ENCODE measurements around the gene RGS17. TPM values are rescaled to one million over a fixed set of nuclear protein-coding genes. Genes with fewer than 3 reads are reported as not detected.

The RGS17 gene
- total and polyA plus RNA-seq, 4 donors: 8.9 to 40.8 (median 24.1) TPM

- Histone ChIP-seq H3K36me3 (ENCODE audit: control insufficient read depth, insufficient read depth, low read length) (no peaks in the 10 kb centered on the region), H3K4me3 (ENCODE audit: low read depth, low read length) (no peak overlapping the region), H3K27ac (ENCODE audit: low read depth, low read length) (no peak overlapping the region), H3K4me1 (ENCODE audit: control insufficient read depth, insufficient read depth, low read length) (no peaks in the 10 kb centered on the region), H3K27me3 (ENCODE audit: control insufficient read depth, insufficient read depth, low read length) (no peaks in the 10 kb centered on the region), H3K9me3 (ENCODE audit: control insufficient read depth, insufficient read depth, low read length) (no peaks in the 10 kb centered on the region)
- no CpG with 5 or more reads among the region's 9 CpGs for WGBS (ENCODE audit: insufficient coverage)
- no peak for DNase-seq (ENCODE audit: low read depth in 4 of 6, low spot score in 6 of 6)
These were observed 38.7 kb downstream of the RGS17 start for GRCh38 chr6:153092082-153093013.

DNA sequence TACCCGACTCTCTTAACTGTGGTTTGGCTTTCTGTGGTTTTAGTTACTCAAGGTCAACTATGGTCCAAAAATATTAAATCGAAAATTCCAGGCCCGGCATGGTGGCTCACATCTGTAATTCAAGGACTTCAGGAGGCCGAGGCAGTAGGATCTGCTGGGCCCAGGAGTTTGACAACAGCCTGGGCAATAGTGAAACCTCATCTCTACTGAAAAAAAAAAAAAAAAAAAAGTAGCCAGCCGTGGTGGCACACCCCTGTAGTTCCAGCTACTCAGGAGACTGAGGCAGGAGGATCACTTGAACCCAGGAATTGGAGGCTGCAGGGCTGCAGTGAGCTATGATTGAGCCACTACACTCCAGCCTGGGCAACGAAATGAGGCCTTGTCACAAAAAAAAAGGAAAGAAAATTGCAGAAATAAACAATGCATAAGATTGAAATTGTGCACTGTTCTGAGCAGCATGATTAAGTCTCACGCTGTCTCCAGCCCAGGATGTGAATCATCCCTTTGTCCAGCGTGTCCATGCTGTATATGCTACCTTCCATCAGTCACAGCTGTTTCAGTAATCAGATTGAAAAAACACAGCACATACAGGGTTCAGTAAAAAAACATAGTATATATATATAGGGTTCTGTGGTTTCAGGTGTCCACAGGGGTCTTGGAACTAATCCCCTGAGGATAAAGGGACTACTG lies 40.7 kb downstream of the RGS17 start:
- no peaks in the 10 kb centered on the region for H3K27me3 ChIP-seq (ENCODE audit: control insufficient read depth, insufficient read depth, low read length)
- H3K4me1 ChIP-seq (ENCODE audit: control insufficient read depth, insufficient read depth, low read length): no peaks in the 10 kb centered on the region
- H3K36me3 ChIP-seq (ENCODE audit: control insufficient read depth, insufficient read depth, low read length): no peaks in the 10 kb centered on the region
- WGBS (ENCODE audit: insufficient coverage): 80% methylated on average over 4 of the region's 8 CpGs
- no peaks in the 10 kb centered on the region for H3K9me3 ChIP-seq (ENCODE audit: control insufficient read depth, insufficient read depth, low read length)
- H3K27ac ChIP-seq (ENCODE audit: low read depth, low read length): no peak overlapping the region
- no peak overlapping the region for H3K4me3 ChIP-seq (ENCODE audit: low read depth, low read length)
- DNase-seq (ENCODE audit: low read depth in 4 of 6, low spot score in 6 of 6): no peak

GRCh38 chr6:153088796-153089195 lies 42.3 kb downstream of the RGS17 start:
- no peak overlapping the region for H3K27ac ChIP-seq (ENCODE audit: low read depth, low read length)
- H3K27me3 ChIP-seq (ENCODE audit: control insufficient read depth, insufficient read depth, low read length): no peaks in the 10 kb centered on the region
- no peaks in the 10 kb centered on the region for H3K4me1 ChIP-seq (ENCODE audit: control insufficient read depth, insufficient read depth, low read length)
- no peak overlapping the region for H3K4me3 ChIP-seq (ENCODE audit: low read depth, low read length)
- WGBS (ENCODE audit: insufficient coverage): no CpG with 5 or more reads among the region's 3 CpGs
- DNase-seq (ENCODE audit: low read depth in 4 of 6, low spot score in 6 of 6): no peak
- no peaks in the 10 kb centered on the region for H3K9me3 ChIP-seq (ENCODE audit: control insufficient read depth, insufficient read depth, low read length)
- no peaks in the 10 kb centered on the region for H3K36me3 ChIP-seq (ENCODE audit: control insufficient read depth, insufficient read depth, low read length)

DNA sequence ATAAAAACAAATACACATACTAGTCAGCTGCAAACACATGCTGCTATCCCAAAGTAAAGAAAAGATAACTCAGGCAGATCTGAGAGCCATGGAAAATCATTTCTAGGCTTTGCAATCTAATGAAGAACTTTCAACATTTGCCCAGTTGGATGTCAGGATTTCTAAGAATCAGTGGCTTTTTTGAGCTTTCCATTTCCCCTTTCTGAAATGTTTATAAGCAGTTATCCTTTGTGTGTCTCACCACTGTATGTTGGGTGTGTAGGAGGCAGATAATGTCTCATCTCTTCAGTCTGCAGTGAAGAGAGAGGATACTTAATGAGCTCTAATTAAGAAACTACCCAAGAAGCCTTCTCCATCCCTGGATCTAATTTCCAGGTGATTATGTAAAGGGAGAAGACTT lies 43.6 kb downstream of the RGS17 start:
- Histone ChIP-seq H3K27me3 (ENCODE audit: control insufficient read depth, insufficient read depth, low read length) (no peaks in the 10 kb centered on the region), H3K4me1 (ENCODE audit: control insufficient read depth, insufficient read depth, low read length) (no peaks in the 10 kb centered on the region), H3K36me3 (ENCODE audit: control insufficient read depth, insufficient read depth, low read length) (no peaks in the 10 kb centered on the region), H3K9me3 (ENCODE audit: control insufficient read depth, insufficient read depth, low read length) (no peaks in the 10 kb centered on the region), H3K4me3 (ENCODE audit: low read depth, low read length) (no peak overlapping the region), H3K27ac (ENCODE audit: low read depth, low read length) (no peak overlapping the region)
- no peak for DNase-seq (ENCODE audit: low read depth in 4 of 6, low spot score in 6 of 6)

- WGBS (ENCODE audit: insufficient coverage): 100% methylated on average over 2 of the region's 5 CpGs
- no peak for DNase-seq (ENCODE audit: low read depth in 4 of 6, low spot score in 6 of 6)
- H3K27me3 ChIP-seq (ENCODE audit: control insufficient read depth, insufficient read depth, low read length): no peaks in the 10 kb centered on the region
- no peak overlapping the region for H3K27ac ChIP-seq (ENCODE audit: low read depth, low read length)
- H3K36me3 ChIP-seq (ENCODE audit: control insufficient read depth, insufficient read depth, low read length): no peaks in the 10 kb centered on the region
- no peaks in the 10 kb centered on the region for H3K4me1 ChIP-seq (ENCODE audit: control insufficient read depth, insufficient read depth, low read length)
- H3K4me3 ChIP-seq (ENCODE audit: low read depth, low read length): no peak overlapping the region
- no peaks in the 10 kb centered on the region for H3K9me3 ChIP-seq (ENCODE audit: control insufficient read depth, insufficient read depth, low read length)
These were observed 44.7 kb downstream of the RGS17 start for GRCh38 chr6:153086225-153086990.

GRCh38 chr6:153085239-153085638 lies 45.8 kb downstream of the RGS17 start:
- Histone ChIP-seq H3K9me3 (ENCODE audit: control insufficient read depth, insufficient read depth, low read length) (no peaks in the 10 kb centered on the region), H3K4me1 (ENCODE audit: control insufficient read depth, insufficient read depth, low read length) (no peaks in the 10 kb centered on the region), H3K27ac (ENCODE audit: low read depth, low read length) (no peak overlapping the region), H3K27me3 (ENCODE audit: control insufficient read depth, insufficient read depth, low read length) (no peaks in the 10 kb centered on the region), H3K36me3 (ENCODE audit: control insufficient read depth, insufficient read depth, low read length) (no peaks in the 10 kb centered on the region), H3K4me3 (ENCODE audit: low read depth, low read length) (no peak overlapping the region)
- no peak for DNase-seq (ENCODE audit: low read depth in 4 of 6, low spot score in 6 of 6)
- WGBS (ENCODE audit: insufficient coverage): no CpG with 5 or more reads among the region's 5 CpGs

- no peak overlapping the region for H3K27ac ChIP-seq (ENCODE audit: low read depth, low read length)
- H3K4me3 ChIP-seq (ENCODE audit: low read depth, low read length): no peak overlapping the region
- no peaks in the 10 kb centered on the region for H3K27me3 ChIP-seq (ENCODE audit: control insufficient read depth, insufficient read depth, low read length)
- no peaks in the 10 kb centered on the region for H3K4me1 ChIP-seq (ENCODE audit: control insufficient read depth, insufficient read depth, low read length)
- WGBS (ENCODE audit: insufficient coverage): 88% methylated on average over 3 of the region's 3 CpGs
- H3K36me3 ChIP-seq (ENCODE audit: control insufficient read depth, insufficient read depth, low read length): no peaks in the 10 kb centered on the region
- DNase-seq (ENCODE audit: low read depth in 4 of 6, low spot score in 6 of 6): no peak
- no peaks in the 10 kb centered on the region for H3K9me3 ChIP-seq (ENCODE audit: control insufficient read depth, insufficient read depth, low read length)
These were observed 46.7 kb downstream of the RGS17 start for GRCh38 chr6:153084393-153084792.

DNA sequence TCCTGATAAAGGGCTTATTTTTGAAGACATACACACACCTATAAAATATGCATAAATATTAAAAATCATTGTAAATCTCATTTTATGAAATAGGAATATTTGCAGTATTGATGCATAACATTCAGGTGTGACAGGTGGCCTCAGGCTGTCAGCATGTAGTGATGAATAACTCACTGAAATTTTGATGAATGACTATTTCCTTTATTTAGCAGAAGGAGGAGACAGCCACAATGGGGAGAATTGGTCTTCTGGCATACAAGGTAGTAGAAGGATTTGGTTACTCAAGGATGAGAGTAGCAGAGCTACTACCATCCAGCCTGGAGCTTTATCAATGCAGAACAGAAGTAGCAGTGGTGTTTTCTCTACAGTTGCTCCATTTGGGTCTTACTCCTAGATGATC lies 47.2 kb downstream of the RGS17 start:
- Histone ChIP-seq H3K36me3 (ENCODE audit: control insufficient read depth, insufficient read depth, low read length) (no peaks in the 10 kb centered on the region), H3K9me3 (ENCODE audit: control insufficient read depth, insufficient read depth, low read length) (no peaks in the 10 kb centered on the region), H3K4me3 (ENCODE audit: low read depth, low read length) (no peak overlapping the region), H3K4me1 (ENCODE audit: control insufficient read depth, insufficient read depth, low read length) (no peaks in the 10 kb centered on the region), H3K27me3 (ENCODE audit: control insufficient read depth, insufficient read depth, low read length) (no peaks in the 10 kb centered on the region), H3K27ac (ENCODE audit: low read depth, low read length) (no peak overlapping the region)
- DNase-seq (ENCODE audit: low read depth in 4 of 6, low spot score in 6 of 6): no peak

DNA sequence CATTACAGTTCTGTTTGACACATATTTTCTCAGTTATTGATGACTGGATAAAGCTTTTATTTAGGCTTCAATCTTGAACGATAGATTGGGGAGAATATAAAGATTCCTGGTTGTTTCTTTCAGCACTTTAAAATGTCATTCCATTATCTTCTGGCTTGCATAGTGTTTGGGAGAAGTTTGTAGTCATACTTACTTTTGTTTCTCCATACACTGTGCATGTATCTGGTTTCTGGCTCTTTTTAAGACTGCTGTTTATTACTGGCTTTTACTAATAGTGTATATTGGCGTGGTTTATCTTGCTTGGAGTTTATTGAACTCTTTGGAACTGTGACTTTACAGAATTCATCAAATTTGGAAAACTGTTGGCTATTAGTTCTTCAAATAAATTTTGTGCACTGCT lies 49.2 kb downstream of the RGS17 start:
- H3K9me3 ChIP-seq (ENCODE audit: control insufficient read depth, insufficient read depth, low read length): no peaks in the 10 kb centered on the region
- no peaks in the 10 kb centered on the region for H3K36me3 ChIP-seq (ENCODE audit: control insufficient read depth, insufficient read depth, low read length)
- no peak for DNase-seq (ENCODE audit: low read depth in 4 of 6, low spot score in 6 of 6)
- H3K27ac ChIP-seq (ENCODE audit: low read depth, low read length): no peak overlapping the region
- H3K4me1 ChIP-seq (ENCODE audit: control insufficient read depth, insufficient read depth, low read length): no peaks in the 10 kb centered on the region
- no peak overlapping the region for H3K4me3 ChIP-seq (ENCODE audit: low read depth, low read length)
- no peaks in the 10 kb centered on the region for H3K27me3 ChIP-seq (ENCODE audit: control insufficient read depth, insufficient read depth, low read length)
- WGBS (ENCODE audit: insufficient coverage): no CpG with 5 or more reads among the region's 2 CpGs

Data from spinal cord (tissue), 10 donors.